ENCODE results near the gene LRTM2. TPM values are rescaled to one million over a fixed set of nuclear protein-coding genes. Genes with fewer than 3 reads are reported as not detected.

LRTM2 gene
- total RNA-seq, 1 experiment from 2014 or later = not detected

GRCh38 chr12:1798641-1799020 lies 21.7 kb upstream of the LRTM2 start:
- intact Hi-C loops (cut with micrococcal nuclease; ENCODE audit: unreplicated experiment) = no loop called here
- in situ Hi-C loops (cut with HindIII; ENCODE audit: low pct_unique_long_range_greater_than_20kb, low sequenced_read_pairs) = no loop called here
- BruUV-seq (replicated peaks) = no TSS peak
- H3K4me3 ChIP-seq (ENCODE audit: low read depth in 2 of 2, low read length in 2 of 2) = no peak overlapping the region
- no peaks in the 10 kb centered on the region for H3K36me3 ChIP-seq (ENCODE audit: control insufficient read depth, insufficient read depth, low read length)
- TF ChIP-seq POLR2AphosphoS5 (IDR thresholded peaks at IDR 0.05; ENCODE audit: low read depth, low read length) (no peak), SIN3A (IDR thresholded peaks at IDR 0.05; ENCODE audit: borderline replicate concordance, insufficient read depth, low read depth, low read length) (no peak), TCF7L2 (IDR thresholded peaks at IDR 0.05; ENCODE audit: low read depth, low read length) (no peak), REST (IDR thresholded peaks at IDR 0.05; ENCODE audit: insufficient read depth in 1 of 2, low read depth in 2 of 2, low read length in 1 of 2) (no peak)
- TF ChIP-seq, protein P1, sequence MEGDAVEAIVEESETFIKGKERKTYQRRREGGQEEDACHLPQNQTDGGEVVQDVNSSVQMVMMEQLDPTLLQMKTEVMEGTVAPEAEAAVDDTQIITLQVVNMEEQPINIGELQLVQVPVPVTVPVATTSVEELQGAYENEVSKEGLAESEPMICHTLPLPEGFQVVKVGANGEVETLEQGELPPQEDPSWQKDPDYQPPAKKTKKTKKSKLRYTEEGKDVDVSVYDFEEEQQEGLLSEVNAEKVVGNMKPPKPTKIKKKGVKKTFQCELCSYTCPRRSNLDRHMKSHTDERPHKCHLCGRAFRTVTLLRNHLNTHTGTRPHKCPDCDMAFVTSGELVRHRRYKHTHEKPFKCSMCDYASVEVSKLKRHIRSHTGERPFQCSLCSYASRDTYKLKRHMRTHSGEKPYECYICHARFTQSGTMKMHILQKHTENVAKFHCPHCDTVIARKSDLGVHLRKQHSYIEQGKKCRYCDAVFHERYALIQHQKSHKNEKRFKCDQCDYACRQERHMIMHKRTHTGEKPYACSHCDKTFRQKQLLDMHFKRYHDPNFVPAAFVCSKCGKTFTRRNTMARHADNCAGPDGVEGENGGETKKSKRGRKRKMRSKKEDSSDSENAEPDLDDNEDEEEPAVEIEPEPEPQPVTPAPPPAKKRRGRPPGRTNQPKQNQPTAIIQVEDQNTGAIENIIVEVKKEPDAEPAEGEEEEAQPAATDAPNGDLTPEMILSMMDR (IDR thresholded peaks at IDR 0.05) = no peak
- ChIA-PET CTCF (interaction anchor here (1.9 kb wide), 1 partner anchor 141 kb away, joined by 5 read pairs; no protein-coding TSS in a partner anchor), POLR2A (no interaction called here)
- ATAC-seq = no peak
- no peaks in the 10 kb centered on the region for H3K27me3 ChIP-seq (ENCODE audit: control insufficient read depth, insufficient read depth, low read length)
- no peak for DNase-seq (ENCODE audit: low read depth, low spot score)
- no peaks in the 10 kb centered on the region for H3K9me3 ChIP-seq (ENCODE audit: control insufficient read depth, insufficient read depth, low read depth, low read length)
- H3K27ac ChIP-seq (ENCODE audit: low read length) = no peak overlapping the region
- no peaks in the 10 kb centered on the region for H3K4me1 ChIP-seq (ENCODE audit: control insufficient read depth, insufficient read depth, low read length)

DNA sequence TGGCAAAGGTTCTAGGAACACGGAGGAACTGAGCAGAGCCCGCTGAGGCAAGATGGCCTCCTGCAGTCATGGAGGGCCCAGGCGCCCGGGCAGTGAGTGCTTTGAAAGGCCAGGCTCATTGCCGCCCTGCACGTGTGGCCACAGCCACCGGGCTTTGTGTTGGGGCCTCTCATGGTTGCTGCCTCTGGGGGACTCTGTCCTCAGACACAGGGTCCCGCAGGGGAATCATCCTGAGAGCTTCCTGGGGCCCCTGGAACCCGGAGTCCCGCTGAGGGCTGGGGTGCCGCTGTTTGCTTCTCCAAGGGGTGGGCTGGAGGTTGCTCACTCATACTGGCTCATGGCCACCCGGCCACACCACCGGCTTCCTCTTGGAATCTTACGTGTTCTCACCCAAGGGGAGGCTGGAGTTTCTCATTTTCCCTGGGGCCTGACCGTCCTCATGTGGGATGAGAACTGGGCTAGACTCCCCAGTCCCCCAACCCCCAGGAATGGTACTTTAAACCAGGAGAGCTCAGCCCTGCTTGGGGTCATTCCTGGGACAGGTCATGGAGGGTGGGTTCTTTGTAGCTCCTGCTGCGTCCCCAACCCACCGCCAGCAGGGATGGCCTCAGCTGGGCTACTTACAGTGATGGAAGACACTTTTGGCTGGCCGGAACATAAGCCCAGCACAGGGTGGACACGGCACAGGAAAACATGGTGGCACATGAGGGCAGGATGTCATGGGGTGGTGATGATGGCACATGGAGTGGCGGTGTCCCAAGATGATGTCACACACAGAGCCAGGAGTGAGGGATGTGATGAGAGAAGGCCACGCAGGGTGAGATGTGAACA lies 21.1 kb upstream of the LRTM2 start:
- ChIA-PET POLR2A (no interaction called here), CTCF (interaction anchor here (0.5 kb wide), 1 partner anchor 102 kb away, joined by 3 read pairs; no protein-coding TSS in a partner anchor)
- Histone ChIP-seq H3K4me1 (ENCODE audit: control insufficient read depth, insufficient read depth, low read length) (no peaks in the 10 kb centered on the region), H3K27me3 (ENCODE audit: control insufficient read depth, insufficient read depth, low read length) (no peaks in the 10 kb centered on the region), H3K4me3 (ENCODE audit: low read depth in 2 of 2, low read length in 2 of 2) (no peak overlapping the region), H3K9me3 (ENCODE audit: control insufficient read depth, insufficient read depth, low read depth, low read length) (no peaks in the 10 kb centered on the region), H3K36me3 (ENCODE audit: control insufficient read depth, insufficient read depth, low read length) (no peaks in the 10 kb centered on the region), H3K27ac (ENCODE audit: low read length) (no peak overlapping the region)
- intact Hi-C loops (cut with micrococcal nuclease; ENCODE audit: unreplicated experiment) = no loop called here
- no TSS peak for BruUV-seq (replicated peaks)
- in situ Hi-C loops (cut with HindIII; ENCODE audit: low pct_unique_long_range_greater_than_20kb, low sequenced_read_pairs) = no loop called here
- DNase-seq (ENCODE audit: low read depth, low spot score) = no peak
- TF ChIP-seq, protein P1 (IDR thresholded peaks at IDR 0.05) = no peak
- TF ChIP-seq TCF7L2 (IDR thresholded peaks at IDR 0.05; ENCODE audit: low read depth, low read length) (no peak), SIN3A (IDR thresholded peaks at IDR 0.05; ENCODE audit: borderline replicate concordance, insufficient read depth, low read depth, low read length) (no peak), POLR2AphosphoS5 (IDR thresholded peaks at IDR 0.05; ENCODE audit: low read depth, low read length) (no peak), REST (IDR thresholded peaks at IDR 0.05; ENCODE audit: insufficient read depth in 1 of 2, low read depth in 2 of 2, low read length in 1 of 2) (no peak)
- no peak for ATAC-seq
